Measurements from ENCODE around the gene AGBL4.

AGBL4 gene

DNA sequence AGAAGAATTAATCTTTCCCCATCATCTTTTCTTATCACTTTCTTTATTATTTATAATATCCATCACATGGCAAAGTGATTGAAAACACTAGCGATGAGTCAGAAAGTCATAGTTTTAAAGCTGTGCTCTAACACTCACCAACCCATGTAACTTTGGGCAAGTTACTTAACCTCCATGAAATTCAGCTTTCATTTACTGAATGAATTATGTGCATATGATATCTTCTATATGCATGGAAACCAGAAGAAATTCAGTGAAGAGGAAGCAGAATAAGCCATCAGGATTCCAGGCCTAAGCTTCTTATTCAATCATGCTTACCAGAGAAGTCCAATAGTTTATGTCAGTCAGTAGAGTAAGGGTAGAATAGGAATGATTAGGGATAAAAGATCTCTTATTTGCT is 300.1 kb downstream of the AGBL4 start:
- FAIRE-seq (no peak), DNase-seq (ENCODE audit: insufficient read length, low spot score) (no peak)
- TF ChIP-seq CTCF (IDR thresholded peaks at IDR 0.05; ENCODE audit: insufficient read depth, missing control alignments) = no peak

DNA sequence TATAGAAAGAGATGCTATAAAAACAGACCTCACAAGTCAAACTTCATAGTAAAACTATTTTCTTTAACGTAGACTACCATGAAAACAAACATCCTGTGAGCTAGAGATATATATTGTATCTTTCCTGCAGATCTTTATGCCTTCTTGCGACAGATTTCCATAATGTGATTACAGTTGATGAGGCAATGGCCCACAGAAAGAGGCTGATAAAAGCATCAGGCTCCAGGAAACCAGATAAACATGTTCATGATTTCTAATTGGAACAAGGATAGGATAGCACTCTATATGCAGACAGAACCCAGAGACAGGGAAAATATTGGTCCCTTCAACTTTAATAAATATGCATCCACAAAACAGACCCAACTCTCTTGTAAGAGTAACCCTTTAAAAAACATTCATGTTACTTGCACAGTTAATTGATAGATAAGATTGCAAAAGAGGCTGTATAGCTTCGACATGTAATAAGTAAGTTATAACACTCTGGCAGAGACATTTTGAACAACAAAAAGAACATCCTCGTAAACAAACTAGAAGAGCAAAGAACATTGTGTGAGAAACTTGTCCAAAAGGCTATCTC is 329.4 kb downstream of the AGBL4 start:
- FAIRE-seq (no peak), DNase-seq (ENCODE audit: insufficient read length, low spot score) (no peak)
- TF ChIP-seq CTCF (IDR thresholded peaks at IDR 0.05; ENCODE audit: insufficient read depth, missing control alignments) = no peak

GRCh38 chr1:49686107-49686506 is 337.6 kb downstream of the AGBL4 start:
- TF ChIP-seq CTCF (IDR thresholded peaks at IDR 0.05; ENCODE audit: insufficient read depth, missing control alignments) = no peak
- no peak for FAIRE-seq
- no peak for DNase-seq (ENCODE audit: insufficient read length, low spot score)

GRCh38 chr1:49677706-49678105 is 346.0 kb downstream of the AGBL4 start:
- no peak for TF ChIP-seq CTCF (IDR thresholded peaks at IDR 0.05; ENCODE audit: insufficient read depth, missing control alignments)
- DNase-seq (ENCODE audit: insufficient read length, low spot score) (no peak), FAIRE-seq (no peak)

DNA sequence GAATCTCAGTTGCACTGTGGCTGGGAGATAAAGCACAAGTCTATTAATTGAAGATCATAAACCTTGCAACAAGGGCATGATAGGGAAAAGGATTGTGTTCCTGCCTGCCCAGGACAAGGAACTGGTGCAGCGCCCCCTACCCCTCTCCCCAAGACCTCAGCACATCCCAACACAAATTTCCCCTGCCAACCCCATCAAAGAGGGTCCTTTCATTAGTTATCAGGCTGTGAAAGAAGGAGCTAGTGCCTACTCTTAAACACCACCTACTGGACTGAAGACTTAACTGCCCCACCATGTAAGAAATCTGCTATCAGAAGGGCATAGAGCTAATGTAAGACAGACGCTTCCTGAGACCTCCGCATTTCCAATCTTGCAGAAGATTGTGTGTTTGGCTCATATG is 372.6 kb downstream of the AGBL4 start:
- FAIRE-seq = no peak
- DNase-seq (ENCODE audit: insufficient read length, low spot score) = no peak
- TF ChIP-seq CTCF (IDR thresholded peaks at IDR 0.05; ENCODE audit: insufficient read depth, missing control alignments) = no peak

DNA sequence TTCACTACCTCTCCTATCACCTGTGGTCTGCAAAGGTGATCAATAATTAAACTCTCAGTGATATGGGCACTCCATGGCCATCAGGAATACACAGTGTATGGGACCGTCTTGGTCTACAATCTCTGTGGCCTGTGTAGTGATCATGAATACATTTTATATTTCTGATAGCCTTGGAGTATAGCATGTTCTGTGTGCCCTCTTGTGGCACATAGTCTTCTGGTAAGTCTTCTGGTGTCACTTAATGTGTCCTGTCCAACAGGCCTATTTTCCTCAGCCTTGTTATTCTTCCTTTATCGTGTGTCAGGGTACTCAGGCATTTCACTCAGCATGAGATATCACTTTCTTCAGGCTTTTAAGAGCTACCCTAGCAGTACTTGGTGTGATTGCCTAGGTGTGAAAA is 393.6 kb downstream of the AGBL4 start:
- DNase-seq (ENCODE audit: insufficient read length, low spot score) = no peak
- FAIRE-seq = no peak
- TF ChIP-seq CTCF (IDR thresholded peaks at IDR 0.05; ENCODE audit: insufficient read depth, missing control alignments) = no peak

DNA sequence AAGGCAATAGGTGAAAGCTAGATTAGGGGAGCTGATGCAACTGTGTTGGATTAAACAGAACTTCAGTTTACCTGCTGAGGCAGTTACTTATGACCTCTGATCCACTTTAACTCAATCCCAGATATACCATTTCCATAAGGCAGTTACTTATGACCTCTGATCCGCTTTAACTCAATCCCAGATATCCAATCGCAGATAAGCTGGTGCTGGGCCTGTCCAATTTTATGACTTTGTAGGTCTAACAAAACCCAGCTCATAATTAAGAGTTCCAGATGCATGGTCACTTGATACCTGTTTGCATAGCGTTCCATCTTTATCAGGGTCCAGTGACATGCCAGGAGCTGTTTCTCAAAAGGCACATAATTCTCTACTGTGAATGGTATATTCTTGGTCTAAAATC is 396.0 kb downstream of the AGBL4 start:
- TF ChIP-seq CTCF (IDR thresholded peaks at IDR 0.05; ENCODE audit: insufficient read depth, missing control alignments) = no peak
- DNase-seq (ENCODE audit: insufficient read length, low spot score) (no peak), FAIRE-seq (no peak)

All from D721Med (cell line).